ENCODE data around the gene PPFIBP2.
A peak's percentile ranks its signal among the peaks of the same experiment; 100 is the strongest.

PPFIBP2 gene

GRCh38 chr11:7528514-7529049 is 14.8 kb downstream of the PPFIBP2 start:
- DNase-seq, result no peak

GRCh38 chr11:7530013-7530640 is 16.3 kb downstream of the PPFIBP2 start:
- no peak for DNase-seq

- DNase-seq, result no peak
Observed at GRCh38 chr11:7531011-7531410, 17.2 kb downstream of the PPFIBP2 start.

GRCh38 chr11:7532405-7533145 is 18.8 kb downstream of the PPFIBP2 start:
- DNase-seq, result no peak

GRCh38 chr11:7533199-7534041 is 19.6 kb downstream of the PPFIBP2 start:
- no peak for DNase-seq

- DNase-seq, result no peak
Observed at GRCh38 chr11:7534042-7534378, 20.2 kb downstream of the PPFIBP2 start.

GRCh38 chr11:7536100-7536499 is 22.3 kb downstream of the PPFIBP2 start:
- DNase-seq, result peak; percentile 38

GRCh38 chr11:7537265-7537664 is 23.5 kb downstream of the PPFIBP2 start:
- no peak for DNase-seq

- DNase-seq, result peak; percentile 50
Observed at GRCh38 chr11:7538031-7538430, 24.2 kb downstream of the PPFIBP2 start.

GRCh38 chr11:7538466-7539454 is 25.0 kb downstream of the PPFIBP2 start:
- DNase-seq, result no peak

- DNase-seq, result no peak
Observed at GRCh38 chr11:7540830-7541555, 27.2 kb downstream of the PPFIBP2 start.

- no peak for DNase-seq
Observed at GRCh38 chr11:7543302-7543701, 29.5 kb downstream of the PPFIBP2 start.

- DNase-seq, result no peak
Observed at GRCh38 chr11:7544021-7544420, 30.2 kb downstream of the PPFIBP2 start.

- DNase-seq, result no peak
Observed at GRCh38 chr11:7545611-7546010, 31.8 kb downstream of the PPFIBP2 start.

GRCh38 chr11:7546324-7546791 is 32.6 kb downstream of the PPFIBP2 start:
- no peak for DNase-seq

- DNase-seq, result no peak
Observed at GRCh38 chr11:7547687-7548086, 33.9 kb downstream of the PPFIBP2 start.

GRCh38 chr11:7548659-7549274 is 35.0 kb downstream of the PPFIBP2 start:
- DNase-seq, result peak; percentile 59

GRCh38 chr11:7549681-7550080 is 35.9 kb downstream of the PPFIBP2 start:
- no peak for DNase-seq

- no peak for DNase-seq
Observed at GRCh38 chr11:7551571-7551970, 37.8 kb downstream of the PPFIBP2 start.

- DNase-seq, result no peak
Observed at GRCh38 chr11:7552666-7553065, 38.9 kb downstream of the PPFIBP2 start.

Data from CD4-positive, alpha-beta T cell treated with Interleukin-17A for 4 hours (primary cell).